Bronchial epithelial cell (primary cell): ENCODE data around the gene CCNT2. TPM values are rescaled to one million over a fixed set of nuclear protein-coding genes. Genes with fewer than 3 reads are reported as not detected.

ENCODE experiments used
- DNase-seq: peaks from one replicate; pipeline ENCODE4 v3.0.0-alpha.2; 2010; ENCODE audit warnings: low read depth
- FAIRE-seq: peaks from 2 replicates; lab custom pipeline; 2011; peaks lifted over from hg19 to GRCh38; lab: Jason Lieb, UNC
- H3K27me3 ChIP-seq: 2 replicates; pipeline ENCODE4 v1.5.1; 2011; ENCODE audit warnings: low read length; ENCODE audit not compliant: control insufficient read depth, insufficient read depth
- H3K36me3 ChIP-seq: 2 replicates; pipeline ENCODE4 v1.5.1; 2011; ENCODE audit warnings: low read length; ENCODE audit not compliant: control insufficient read depth, insufficient read depth
- H3K4me3 ChIP-seq: 2 replicates; pipeline ENCODE4 v1.5.1; 2011; ENCODE audit warnings: mild to moderate bottlenecking, low read depth, low read length, control low read depth
- total RNA-seq: library from RNA; depleted of rRNA; stranded (reverse); fragments of >200 nt; gene quantifications from 2 replicates; pipeline ENCODE4 v1.2.1, GENCODE V29; 2014
- TF ChIP-seq, protein P1 (sequence below): IDR thresholded peaks from 2 replicates; pipeline ENCODE4 v1.5.1; 2011; ENCODE audit warnings: mild to moderate bottlenecking, moderate library complexity, low read length, control low read depth, inconsistent platforms; ENCODE audit not compliant: insufficient read depth, severe bottlenecking

The CCNT2 gene
- total RNA-seq, 1 donor from 2014 or later, result 24.0 TPM

DNA sequence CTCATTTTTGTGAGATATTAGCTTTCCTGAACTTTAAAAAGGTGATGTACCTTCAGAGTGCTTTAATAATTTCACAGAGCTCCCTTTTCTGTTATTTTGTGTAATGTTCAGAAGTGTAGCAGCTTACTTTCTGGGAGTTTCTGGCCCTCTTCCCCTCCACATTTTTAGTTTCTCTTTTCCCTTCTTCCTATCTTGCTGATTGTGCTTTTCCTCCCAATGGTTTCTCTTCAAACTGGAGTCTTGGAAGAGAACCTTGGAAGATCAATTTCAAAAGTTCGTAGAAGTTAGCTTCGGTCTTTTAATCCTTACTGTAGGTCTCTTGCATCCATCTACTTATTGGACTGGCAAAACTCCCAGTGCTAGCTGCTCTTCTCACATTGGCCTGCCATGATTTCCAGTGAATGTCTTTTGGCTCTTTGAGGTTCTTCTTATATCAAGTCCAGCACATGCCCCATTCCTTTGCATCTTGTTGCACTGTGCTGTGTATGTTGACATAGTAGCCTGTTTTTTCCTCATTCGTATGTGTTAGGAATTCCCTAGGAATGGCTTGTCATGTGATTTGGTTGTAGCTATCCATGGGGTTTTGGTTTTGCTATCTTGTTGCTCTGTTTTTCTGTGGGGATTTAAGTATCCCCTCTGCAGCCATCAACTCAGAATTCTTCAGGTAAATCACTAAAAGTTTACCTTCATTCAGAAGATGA is 7.8 kb downstream of the CCNT2 start:
- no peak for FAIRE-seq
- Histone ChIP-seq H3K27me3 (no peaks in the 10 kb centered on the region), H3K36me3 (no peaks in the 10 kb centered on the region), H3K4me3 (no peak overlapping the region)
- TF ChIP-seq, protein P1, sequence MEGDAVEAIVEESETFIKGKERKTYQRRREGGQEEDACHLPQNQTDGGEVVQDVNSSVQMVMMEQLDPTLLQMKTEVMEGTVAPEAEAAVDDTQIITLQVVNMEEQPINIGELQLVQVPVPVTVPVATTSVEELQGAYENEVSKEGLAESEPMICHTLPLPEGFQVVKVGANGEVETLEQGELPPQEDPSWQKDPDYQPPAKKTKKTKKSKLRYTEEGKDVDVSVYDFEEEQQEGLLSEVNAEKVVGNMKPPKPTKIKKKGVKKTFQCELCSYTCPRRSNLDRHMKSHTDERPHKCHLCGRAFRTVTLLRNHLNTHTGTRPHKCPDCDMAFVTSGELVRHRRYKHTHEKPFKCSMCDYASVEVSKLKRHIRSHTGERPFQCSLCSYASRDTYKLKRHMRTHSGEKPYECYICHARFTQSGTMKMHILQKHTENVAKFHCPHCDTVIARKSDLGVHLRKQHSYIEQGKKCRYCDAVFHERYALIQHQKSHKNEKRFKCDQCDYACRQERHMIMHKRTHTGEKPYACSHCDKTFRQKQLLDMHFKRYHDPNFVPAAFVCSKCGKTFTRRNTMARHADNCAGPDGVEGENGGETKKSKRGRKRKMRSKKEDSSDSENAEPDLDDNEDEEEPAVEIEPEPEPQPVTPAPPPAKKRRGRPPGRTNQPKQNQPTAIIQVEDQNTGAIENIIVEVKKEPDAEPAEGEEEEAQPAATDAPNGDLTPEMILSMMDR, result no peak
- DNase-seq, result peak; percentile 18

GRCh38 chr2:134927195-134927594 is 8.6 kb downstream of the CCNT2 start:
- peak; percentile 57 for DNase-seq

DNA sequence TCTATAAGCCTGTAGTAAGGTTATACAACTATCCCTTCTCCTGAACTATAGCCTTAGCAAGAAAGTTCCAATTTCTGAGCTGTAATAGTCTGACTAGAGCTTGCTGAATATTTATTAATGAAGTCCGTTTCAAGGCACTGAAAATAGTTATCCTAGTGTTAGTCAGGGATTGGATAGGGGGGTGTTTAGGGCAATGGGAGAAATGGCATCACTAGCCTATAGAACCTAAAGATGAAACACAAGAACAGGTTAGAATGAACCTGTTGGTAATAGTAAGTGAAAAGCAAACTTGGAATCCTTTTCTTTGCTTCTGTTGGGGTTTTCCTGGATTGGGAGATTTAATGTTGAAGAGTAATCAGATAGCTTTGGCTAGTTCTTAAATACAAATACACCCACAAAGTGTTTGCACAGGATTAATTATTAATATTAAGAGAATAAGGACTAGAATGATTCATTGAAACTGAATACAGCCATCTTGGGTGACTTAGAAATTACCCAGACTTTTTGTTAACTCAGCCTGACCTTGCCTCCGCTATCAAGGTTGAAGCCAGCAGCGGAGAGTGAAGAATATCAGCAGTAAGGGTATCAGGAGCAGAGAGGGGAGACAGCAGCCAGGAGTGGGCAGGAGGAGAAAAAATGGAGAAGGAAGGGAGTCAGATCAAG is 14.4 kb downstream of the CCNT2 start:
- Histone ChIP-seq H3K27me3 (no peaks in the 10 kb centered on the region), H3K4me3 (no peak overlapping the region), H3K36me3 (no peaks in the 10 kb centered on the region)
- TF ChIP-seq, protein P1, result no peak
- FAIRE-seq, result no peak
- peak; percentile 42 for DNase-seq

More at GRCh38 chr2:134927195-134927594, 8.6 kb downstream of the CCNT2 start:
- no peaks in the 10 kb centered on the region for H3K27me3 ChIP-seq
- FAIRE-seq, result no peak
- H3K4me3 ChIP-seq, result no peak overlapping the region
- TF ChIP-seq, protein P1, result no peak
- H3K36me3 ChIP-seq, result no peaks in the 10 kb centered on the region

DNA sequence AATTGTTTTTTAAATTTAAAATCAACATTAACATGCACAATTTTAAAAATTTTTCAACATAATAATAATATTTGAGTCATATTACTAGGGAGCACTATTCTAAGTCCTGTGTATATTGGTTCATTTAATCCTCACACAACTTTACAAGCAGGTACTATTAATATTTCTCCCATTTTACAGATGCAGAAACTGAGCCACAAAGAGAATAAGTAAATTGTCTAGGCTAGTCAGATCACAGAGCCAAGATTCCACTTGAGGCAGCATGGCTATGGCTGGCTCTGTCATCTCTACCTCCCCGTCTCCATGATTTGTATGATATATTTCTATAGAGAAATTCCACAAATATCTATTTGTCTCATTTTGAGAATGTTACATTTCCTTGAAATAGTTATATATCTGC is 15.1 kb downstream of the CCNT2 start:
- TF ChIP-seq, protein P1, result no peak
- no peaks in the 10 kb centered on the region for H3K36me3 ChIP-seq
- no peak overlapping the region for H3K4me3 ChIP-seq
- FAIRE-seq, result no peak
- DNase-seq, result no peak
- H3K27me3 ChIP-seq, result no peaks in the 10 kb centered on the region

DNA sequence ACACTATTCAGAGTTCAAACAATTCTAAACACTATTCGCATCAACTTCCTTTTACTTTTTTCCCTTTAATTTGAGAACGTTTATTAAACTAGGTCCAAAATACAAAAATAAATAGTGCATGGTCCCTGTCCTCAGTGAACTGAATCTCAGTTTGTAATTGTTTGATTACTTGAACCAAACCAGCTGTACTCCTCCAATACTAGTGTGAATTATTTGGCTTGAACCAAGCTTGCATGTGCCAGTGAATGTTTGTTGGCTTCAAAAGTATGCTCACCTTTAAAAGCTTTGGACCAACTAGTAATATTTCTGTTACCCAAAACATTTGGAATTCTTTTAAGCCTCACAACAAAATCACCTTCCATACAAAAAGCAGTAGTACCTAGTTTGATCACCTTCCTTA is 15.5 kb downstream of the CCNT2 start:
- FAIRE-seq, result no peak
- no peak for DNase-seq
- Histone ChIP-seq H3K36me3 (no peaks in the 10 kb centered on the region), H3K4me3 (no peak overlapping the region), H3K27me3 (no peaks in the 10 kb centered on the region)
- TF ChIP-seq, protein P1, result no peak
